ENCODE measurements around the gene BLTP3A.
"Not testable (repeated sequence)": the region's sequence is repeated elsewhere in the genome, so short reads cannot be mapped to it uniquely, and the experiment has no call there.

BLTP3A gene, protein sequence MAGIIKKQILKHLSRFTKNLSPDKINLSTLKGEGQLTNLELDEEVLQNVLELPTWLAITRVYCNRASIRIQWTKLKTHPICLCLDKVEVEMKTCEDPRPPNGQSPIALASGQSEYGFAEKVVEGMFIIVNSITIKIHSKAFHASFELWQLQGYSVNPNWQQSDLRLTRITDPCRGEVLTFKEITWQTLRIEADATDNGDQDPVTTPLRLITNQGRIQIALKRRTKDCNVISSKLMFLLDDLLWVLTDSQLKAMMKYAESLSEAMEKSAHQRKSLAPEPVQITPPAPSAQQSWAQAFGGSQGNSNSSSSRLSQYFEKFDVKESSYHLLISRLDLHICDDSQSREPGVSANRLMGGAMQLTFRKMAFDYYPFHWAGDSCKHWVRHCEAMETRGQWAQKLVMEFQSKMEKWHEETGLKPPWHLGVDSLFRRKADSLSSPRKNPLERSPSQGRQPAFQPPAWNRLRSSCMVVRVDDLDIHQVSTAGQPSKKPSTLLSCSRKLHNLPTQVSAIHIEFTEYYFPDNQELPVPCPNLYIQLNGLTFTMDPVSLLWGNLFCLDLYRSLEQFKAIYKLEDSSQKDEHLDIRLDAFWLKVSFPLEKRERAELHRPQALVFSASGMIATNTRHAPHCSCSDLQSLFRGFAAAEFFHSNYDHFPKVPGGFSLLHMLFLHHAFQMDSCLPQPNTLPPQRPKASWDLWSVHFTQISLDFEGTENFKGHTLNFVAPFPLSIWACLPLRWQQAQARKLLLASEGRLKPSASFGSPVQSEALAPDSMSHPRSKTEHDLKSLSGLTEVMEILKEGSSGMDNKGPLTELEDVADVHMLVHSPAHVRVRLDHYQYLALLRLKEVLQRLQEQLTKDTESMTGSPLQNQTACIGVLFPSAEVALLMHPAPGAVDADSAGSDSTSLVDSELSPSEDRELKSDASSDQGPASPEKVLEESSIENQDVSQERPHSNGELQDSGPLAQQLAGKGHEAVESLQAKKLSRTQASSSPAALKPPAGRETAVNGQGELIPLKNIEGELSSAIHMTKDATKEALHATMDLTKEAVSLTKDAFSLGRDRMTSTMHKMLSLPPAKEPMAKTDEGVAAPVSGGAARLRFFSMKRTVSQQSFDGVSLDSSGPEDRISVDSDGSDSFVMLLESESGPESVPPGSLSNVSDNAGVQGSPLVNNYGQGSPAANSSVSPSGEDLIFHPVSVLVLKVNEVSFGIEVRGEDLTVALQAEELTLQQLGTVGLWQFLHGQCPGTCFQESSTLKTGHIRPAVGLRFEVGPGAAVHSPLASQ (N-terminal part only)

DNA sequence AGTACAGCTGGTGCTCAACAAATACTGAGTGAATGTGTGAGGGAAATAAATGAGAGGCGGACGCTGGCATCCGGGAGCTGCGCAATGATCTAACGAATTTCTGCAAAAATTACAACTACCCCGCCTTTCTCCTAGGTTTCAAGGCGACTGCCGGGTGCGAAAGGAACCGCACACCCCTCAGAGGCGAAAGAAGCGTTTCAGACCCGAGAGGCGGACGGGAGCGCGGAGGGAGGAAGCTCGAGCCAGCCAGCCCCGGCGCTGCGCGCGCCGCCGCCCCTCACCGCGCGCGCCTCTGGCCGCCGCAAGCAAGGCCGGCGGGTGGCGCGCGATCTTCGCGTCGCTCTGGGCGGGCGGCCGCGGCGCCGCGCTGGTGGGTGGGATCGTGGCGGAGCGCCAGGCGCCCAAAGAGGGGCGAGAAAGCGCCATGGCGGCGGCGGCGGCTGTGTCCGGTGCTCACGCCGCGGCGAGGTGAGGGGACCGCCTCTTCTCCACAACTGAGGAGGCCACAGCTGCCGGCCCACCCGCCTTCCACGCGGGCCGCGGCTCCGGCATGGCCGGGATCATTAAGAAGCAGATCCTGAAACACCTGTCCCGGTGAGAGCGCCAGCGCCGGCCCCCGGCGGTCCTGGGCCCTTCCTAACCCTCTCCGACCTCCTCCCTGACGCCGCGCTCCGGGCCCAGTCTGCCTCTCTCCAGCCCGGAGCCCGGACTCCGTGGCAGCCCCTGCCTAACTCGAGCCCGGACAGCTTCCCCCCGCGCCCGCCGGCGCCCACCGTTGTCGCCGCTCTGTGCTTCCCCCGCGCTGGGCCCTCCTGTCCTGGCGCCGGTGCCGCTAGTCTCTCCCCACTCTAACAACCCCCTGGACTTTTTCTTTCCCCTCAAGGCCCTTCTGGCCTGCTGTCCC is at the start of gene BLTP3A:
Gene BLTP3A (plus strand): TSS at position 383 of the 904 bp plus-strand sequence. CDS start 168 bp downstream, at position 551.
- DNase-seq (ENCODE audit: low read depth), result peak; percentile 53

DNA sequence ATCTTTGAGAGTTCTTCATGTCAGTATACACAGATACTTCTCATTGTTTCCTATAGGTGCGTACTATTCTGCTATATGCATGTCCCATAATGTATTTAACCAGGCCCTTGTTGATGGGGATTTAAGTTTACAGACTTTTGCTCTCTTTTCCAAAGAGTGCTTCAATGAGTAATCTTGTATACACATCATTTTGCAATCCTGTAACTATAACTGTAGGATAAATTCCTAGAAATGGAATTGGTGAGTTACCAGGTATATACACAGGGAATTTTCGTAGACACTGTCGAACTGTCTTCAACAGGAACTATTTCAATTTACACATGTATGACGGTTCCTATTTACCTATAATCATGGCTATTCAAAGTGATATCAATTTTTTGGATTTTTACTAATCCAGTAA is 49.8 kb upstream of the BLTP3A start:
- no peak for DNase-seq (ENCODE audit: low read depth)

DNA sequence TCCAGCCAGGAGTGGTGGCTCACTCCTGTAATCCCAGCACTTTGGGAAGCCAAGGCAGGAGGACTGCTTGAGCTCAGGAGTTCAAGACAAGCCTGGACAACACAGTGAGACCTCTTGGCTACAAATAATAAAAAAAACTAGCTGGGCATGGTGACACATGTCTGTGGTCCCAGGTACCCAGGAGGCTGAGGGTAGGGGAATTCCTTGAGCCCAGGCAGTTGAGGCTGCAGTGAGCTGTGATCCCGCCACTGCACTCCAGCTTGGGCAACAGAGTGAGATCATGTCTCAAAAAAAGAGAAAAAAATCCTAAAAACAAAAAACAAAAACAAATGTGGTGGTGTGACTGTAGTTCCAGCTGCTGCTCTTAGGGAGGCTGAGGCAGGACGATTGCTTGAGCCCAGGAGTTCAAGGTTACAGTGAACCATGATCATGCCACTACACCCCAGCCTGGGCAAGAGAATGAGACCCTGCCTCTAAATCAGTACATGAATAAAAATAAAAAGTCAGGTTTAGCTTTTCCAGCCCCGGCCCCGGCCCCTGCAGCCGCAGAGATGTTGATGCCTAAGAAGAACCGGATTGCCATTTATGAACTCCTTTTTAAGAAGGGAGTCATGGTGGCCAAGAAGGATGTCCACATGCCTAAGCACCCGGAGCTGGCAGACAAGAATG is 48.1 kb upstream of the BLTP3A start:
- no peak for DNase-seq (ENCODE audit: low read depth)

DNA sequence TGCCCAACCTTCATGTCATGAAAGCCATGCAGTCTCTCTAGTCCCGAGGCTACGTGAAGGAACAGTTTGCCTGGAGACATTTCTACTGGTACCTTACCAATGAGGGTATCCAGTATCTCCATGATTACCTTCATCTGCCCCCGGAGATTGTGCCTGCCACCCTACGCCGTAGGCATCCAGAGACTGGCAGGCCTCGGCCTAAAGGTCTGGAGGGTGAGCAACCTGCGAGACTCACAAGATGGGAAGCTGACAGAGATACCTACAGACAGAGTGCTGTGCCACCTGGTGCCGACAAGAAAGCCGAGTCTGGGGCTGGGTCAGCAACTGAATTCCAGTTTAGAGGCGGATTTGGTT is 47.6 kb upstream of the BLTP3A start:
- DNase-seq (ENCODE audit: low read depth), result not testable (repeated sequence)

DNA sequence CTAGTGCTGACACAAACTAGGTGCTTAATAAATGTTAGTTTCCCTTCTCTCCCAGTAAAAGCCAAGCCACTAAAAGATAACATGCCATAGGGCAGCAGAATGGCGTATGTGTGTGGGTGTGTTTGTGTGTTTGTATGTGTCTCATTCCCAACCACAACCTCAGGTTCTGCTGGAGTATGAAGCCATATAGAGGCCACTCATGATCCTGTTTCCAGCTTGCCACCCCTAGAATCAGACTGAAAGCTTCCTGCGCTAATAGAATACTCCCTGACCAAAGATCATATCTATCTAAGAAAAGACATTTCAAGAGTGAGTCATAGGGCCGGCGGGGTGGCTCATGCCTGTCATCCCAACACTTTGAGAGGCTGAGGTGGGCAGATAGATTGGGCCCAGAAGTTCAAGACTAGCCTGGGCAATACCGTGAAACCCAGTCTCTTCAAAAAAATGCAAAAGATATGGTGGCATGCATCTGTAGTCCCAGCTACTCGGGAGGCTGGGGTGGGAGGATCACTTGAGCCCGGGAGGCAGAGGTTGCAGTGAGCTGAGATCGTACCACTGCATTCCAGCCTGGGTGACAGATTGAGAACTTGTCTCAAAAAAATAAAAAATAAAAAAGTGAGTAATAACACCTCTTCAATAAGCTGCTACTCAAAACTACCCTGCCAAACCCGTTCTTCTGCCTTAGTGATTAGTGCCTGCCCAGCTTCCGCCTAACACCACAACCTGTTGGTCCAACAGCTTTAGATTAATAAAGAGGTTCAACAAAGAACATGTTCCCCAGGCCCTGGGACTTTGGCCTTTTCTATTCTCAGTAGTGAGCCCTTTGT is 46.4 kb upstream of the BLTP3A start:
- no peak for DNase-seq (ENCODE audit: low read depth)

DNA sequence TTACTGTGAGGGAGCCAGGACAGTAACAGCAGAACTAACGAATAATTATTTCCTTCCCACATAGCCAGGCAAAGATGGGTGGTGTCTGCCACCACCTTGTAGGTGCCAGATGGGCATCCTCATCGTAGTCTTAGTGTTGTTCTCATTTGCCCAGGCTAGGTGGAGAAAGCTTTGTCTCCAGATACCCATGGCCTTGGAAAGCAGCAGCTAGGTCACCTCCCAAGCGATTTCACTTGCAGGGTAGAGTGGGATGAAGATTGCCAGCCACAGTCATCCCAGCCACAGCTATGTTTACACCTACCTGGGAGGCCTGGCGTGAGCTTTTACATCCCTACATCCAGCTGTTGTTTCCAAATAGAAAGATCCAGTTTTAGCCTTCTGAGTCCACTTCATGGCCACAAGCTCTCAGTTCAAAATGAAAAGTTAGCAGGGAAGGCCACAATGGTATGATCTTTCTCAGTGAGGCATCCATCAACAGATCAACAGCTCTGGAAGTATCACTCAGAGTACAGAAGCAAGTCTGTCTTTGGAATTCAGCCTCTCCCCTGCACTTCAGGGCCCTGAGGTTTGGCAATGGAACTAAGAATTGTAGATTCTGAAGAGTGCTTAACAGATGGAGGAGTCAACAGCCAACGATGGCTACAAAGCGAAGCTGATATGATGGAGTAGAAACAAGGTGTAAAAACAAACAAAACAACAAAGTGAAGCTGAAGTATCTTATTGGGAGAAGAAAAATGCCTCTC is 45.6 kb upstream of the BLTP3A start:
- no peak for DNase-seq (ENCODE audit: low read depth)

DNA sequence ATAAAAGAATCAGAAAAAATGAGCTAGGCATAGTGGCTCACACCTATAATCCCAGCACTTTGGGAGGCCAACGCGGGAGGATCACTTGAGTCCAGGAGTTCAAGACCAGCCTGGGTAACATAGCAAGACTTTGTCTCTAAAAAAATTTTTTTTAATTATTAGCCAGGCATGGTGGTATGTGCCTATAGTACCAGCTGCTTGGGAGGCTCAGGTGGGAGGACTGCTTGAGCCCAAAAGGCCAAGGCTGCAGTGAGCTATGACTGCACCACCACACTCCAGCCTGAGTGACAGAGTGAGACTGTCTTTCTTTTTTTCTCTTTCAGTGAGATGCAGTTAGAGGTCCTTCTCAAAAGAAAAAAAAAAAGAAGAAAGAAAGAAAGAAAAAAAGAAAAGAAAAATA is 43.1 kb upstream of the BLTP3A start:
- DNase-seq (ENCODE audit: low read depth), result no peak

DNA sequence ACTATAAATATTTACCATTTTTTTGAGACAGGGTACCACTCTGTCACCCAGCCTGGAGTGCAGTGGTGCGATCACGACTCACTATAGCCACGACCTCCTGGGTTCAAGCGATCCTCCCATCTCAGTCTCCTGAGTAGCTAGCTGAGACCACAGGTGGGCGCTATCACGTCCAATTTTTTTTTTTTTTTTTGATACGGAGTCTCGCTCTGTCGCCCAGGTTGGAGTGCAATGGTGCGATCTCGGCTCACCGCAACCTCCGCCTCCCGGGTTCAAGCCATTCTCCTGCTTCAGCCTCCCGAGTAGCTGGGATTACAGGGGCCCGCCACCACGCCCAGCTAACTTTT is 35.4 kb upstream of the BLTP3A start:
- DNase-seq (ENCODE audit: low read depth), result not testable (repeated sequence)

DNA sequence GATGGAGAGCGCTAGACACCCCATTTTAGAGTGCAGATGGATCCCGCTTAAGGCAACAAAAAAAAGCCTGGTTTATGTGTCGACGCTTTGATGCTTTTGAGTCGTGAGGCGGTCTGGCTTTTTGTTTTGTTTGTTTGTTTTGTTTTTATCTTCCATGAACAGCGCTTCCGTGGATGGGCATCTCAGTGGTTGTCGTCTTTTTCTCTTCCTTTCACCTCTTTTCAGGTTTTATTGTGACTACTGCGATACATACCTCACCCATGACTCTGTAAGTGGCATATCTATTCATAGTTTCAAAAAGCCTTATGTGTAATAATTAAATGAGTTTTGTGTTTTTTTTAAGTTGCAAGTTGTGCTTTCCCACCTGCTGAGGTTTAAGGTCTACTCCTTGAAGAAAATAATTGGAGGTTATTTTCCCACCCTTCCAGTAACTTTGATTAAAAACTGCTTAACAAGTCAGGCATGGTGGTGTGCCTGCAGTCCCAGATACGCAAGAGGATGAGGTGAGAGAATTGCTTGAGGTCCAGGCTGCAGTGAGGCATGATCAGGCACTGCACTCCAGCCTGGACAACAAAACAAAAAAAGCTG is 34.1 kb upstream of the BLTP3A start:
- no peak for DNase-seq (ENCODE audit: low read depth)

DNA sequence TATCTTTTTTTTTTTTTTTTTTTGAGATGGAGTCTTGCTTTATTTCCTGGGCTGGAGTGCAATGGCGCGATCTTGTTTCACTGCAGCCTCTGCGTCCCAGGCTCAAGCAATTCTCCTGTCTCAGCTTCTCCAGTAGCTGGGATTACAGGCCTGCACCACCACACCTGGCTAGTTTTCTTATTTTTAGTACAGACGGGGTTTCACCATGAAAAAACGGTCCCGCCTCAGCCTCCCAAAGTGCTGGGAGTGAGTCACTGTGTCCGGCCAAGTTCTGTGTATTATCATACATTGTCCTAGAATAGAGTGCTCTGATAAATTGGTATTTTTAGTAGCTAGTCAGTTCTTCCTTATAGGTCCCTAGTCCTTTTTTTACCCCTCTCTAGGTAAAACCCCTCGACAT is 31.8 kb upstream of the BLTP3A start:
- DNase-seq (ENCODE audit: low read depth), result no peak

DNA sequence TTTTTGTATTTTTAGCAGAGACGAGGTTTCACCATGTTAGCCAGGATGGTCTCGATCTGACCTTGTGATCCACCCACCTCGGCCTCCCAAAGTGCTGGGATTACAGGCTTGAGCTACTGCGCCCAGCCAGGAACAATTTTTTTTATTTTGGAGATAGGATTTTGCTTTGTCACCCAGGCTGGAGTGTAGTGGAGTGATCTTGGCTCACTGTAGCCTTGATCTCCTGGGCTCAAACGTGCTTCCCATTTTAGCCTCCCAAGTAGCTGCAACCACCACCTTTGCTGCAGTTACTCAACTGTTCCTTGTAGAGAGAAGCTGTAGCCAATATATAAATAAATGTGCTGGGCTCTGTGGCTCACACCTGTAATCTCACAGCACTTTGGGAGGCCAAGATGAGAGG is 30.2 kb upstream of the BLTP3A start:
- not testable (repeated sequence) for DNase-seq (ENCODE audit: low read depth)

DNA sequence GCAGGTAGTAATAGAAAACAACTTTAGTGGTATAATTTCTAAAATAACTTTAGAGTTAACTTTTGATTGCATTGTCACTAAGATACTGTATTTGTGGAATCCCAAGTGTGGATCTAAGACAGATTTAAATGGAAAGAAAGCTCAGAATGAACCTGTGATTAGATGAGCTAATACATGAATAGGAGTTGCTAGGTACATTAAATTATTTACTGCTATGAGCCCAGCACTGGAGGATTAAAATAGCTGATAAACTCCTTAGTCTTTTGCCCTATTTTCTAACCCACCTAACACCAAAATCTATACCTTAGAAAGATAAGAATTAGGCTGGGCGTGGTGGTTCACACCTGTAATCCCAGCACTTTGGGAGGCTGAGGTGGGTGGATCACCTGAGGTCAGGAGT is 23.7 kb upstream of the BLTP3A start:
- no peak for DNase-seq (ENCODE audit: low read depth)

DNA sequence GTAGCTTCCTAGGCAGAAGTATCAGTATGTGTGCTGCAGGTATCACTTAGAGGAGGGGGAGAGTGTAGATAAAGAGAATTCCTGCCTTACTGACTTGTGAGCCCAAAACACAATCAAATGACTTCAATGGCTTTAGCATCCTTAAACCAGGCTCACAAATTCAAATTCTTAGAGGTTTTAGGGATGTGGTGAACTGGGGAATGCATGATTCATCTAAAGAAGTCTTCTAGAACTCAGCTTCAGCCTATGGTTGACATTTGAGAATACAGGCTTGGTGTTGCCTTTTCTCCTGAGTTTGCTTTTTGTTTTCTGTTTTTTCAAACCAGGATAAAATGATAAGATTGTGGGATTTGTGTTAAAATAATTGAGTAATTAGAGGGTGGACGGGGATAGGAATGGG is 20.2 kb upstream of the BLTP3A start:
- no peak for DNase-seq (ENCODE audit: low read depth)

DNA sequence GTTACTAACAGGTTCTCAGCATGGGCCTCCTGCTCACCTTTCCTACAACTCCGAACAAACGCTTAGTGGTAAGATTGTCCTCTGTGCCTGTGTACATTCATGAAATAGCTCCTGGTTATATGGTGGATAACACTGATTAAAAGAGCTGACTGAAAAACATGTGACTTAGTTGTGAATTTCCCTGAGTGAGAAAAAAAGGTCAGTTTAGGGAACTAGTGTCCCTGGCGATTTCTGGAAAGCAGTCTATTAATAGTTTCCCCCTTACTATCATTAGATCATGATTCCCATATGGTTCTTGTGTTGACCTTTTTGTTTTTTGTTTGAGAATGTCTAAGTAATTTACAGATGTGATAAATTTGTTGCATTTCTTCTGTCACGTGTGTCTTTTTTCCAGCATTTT is 18.9 kb upstream of the BLTP3A start:
- no peak for DNase-seq (ENCODE audit: low read depth)

DNA sequence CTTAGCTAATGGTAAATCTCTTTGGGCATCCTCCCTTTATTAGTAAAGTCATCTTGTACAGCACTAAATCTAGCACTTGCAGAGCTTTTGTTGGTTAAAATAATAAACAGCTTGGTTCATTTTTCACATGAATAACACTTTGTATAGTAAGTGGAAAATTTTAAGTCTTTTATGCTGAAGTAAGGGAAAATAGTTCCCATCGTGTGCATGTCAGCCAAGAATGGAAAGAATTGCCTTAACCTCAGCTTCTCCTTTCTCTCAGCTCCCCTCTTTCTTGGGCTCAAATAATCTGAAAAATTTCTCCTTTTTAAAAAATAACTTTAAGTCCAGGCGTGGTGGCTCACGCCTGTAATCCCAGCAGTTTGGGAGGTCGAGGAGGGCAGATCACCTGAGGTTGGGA is 18.0 kb upstream of the BLTP3A start:
- no peak for DNase-seq (ENCODE audit: low read depth)

DNA sequence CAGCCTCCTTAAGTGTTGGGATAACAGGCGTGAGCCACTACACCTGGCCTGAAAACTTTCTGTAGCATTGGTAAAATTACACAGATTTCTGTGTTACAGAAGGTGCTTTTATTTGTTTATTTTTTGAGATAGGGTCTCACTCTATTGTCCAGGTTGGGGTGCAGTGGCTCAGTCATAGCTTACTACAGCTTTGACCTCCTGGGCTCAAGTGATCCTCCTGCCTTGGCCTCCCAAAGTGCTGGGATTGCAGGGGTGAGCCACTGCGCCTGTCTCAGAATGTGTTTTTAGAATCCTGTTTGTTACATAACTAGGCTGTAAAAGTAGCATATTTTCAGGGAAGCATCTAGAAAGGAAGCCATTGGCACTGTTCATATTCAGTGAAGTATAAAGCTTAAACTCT is 16.9 kb upstream of the BLTP3A start:
- no peak for DNase-seq (ENCODE audit: low read depth)

DNA sequence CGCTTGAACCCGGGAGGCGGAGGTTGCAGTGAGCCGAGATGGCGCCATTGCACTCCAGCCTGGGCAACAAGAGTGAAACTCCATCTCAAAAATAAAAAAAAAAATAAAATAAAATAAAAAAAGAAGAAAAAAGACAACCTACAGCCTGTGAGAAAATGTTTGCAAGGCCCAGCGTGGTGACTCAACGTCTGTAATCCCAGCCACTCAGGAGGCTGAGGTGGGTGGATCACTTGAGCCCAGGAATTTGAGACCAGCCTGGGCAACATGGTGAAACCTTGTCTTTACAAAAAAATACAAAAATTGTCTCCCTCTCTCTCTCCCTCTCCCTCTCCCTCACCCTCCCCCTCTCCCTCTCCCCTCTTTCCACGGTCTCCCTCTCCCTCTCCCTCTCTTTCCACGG is 6.5 kb upstream of the BLTP3A start:
- DNase-seq (ENCODE audit: low read depth), result not testable (repeated sequence)

DNA sequence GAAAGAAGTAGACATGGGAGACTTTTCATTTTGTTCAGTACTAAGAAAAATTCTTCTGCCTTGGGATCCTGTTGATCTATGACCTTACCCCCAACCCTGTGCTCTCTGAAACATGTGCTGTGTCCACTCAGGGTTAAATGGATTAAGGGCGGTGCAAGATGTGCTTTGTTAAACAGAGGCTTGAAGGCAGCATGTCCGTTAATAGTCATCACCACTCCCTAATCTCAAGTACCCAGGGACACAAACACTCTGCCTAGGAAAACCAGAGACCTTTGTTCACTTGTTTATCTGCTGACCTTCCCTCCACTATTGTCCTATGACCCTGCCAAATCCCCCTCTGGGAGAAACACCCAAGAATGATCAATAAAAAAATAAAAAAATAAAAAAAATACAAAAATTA is 4.7 kb upstream of the BLTP3A start:
- not testable (repeated sequence) for DNase-seq (ENCODE audit: low read depth)

DNA sequence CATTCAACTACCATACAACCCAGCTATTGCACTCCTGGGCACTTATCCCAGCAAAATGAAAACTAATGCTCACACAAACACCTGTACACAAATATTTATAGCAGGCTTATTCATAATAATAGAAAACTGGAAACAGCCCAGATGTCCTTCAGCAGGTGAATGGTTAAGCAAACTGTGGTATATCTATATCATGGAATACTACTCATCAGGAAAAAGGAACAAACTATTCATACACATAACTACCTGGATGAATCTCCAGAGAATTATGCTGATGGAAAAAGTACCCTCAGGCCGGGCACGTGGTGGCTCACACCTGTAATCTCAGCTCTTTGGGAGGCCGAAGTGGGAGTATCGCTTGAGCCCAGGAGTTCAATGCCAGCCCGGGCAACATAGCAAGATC is 3.8 kb upstream of the BLTP3A start:
- no peak for DNase-seq (ENCODE audit: low read depth)
